ENCODE results near the gene POLE2.
A peak's percentile ranks its signal among the peaks of the same experiment; 100 is the strongest.
"Not testable (repeated sequence)": the region's sequence is repeated elsewhere in the genome, so short reads cannot be mapped to it uniquely, and the experiment has no call there.

The POLE2 gene, protein sequence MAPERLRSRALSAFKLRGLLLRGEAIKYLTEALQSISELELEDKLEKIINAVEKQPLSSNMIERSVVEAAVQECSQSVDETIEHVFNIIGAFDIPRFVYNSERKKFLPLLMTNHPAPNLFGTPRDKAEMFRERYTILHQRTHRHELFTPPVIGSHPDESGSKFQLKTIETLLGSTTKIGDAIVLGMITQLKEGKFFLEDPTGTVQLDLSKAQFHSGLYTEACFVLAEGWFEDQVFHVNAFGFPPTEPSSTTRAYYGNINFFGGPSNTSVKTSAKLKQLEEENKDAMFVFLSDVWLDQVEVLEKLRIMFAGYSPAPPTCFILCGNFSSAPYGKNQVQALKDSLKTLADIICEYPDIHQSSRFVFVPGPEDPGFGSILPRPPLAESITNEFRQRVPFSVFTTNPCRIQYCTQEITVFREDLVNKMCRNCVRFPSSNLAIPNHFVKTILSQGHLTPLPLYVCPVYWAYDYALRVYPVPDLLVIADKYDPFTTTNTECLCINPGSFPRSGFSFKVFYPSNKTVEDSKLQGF

DNA sequence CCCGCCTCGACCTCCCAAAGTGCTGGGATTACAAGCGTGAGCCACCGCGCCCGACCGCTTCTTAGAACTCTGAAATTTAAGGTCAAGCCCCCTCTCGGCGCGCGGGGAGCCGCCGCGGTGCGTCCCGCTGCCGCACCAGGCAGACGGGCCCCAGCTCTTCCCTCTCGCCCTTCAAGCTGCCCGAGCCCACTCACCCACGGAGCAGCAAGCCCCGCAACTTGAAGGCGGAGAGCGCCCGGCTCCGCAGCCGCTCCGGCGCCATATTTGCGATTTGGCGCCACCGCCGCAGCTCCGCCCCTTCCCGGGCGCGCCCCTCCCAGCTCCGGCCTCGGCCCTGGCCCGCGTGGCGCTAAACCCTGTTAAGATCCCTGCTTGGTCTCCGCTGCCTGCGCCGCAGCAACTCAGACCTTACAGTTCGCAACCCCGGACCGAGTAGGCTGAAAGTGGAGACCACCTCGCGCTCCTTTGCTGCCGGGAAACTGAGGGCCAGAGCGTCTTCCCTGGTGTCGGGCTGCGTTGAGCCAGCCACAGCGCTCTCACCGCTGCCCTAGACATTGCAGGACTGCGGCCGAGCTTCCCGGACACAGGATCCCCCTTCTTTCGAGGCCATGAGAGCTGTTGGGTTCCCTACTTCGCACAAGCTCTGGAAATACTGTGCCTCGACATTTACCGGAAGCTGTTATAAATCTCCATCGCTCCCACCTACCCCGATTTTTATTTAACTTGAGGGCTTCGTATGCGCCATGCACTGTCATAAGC is at the start of gene POLE2:
POLE2 (minus strand) TSS at position 273 of the 759 bp plus-strand sequence; CDS start at position 262, 11 bp downstream.
- peak; percentile 89 for DNase-seq (ENCODE audit: low spot score)

DNA sequence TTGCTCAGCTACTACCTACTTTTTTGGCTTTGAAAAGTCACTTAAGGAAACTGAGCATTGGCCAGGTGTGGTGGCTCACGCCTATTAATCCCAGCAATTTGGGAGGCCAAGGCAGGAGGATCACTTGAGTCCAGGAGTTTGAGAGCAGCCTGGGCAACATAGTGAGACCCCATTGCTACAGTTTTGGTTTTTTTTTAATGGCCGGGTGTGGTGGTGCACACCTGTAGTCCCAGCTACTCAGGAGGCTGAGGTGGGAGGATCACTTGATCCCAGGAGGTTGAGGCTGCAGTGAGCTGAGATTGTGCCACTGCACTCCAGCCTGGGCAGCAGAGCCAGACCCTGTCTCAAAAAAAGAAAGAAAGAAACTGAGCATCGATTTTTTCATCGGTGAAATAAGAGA is 47.7 kb upstream of the POLE2 start:
- not testable (repeated sequence) for DNase-seq (ENCODE audit: low spot score)

DNA sequence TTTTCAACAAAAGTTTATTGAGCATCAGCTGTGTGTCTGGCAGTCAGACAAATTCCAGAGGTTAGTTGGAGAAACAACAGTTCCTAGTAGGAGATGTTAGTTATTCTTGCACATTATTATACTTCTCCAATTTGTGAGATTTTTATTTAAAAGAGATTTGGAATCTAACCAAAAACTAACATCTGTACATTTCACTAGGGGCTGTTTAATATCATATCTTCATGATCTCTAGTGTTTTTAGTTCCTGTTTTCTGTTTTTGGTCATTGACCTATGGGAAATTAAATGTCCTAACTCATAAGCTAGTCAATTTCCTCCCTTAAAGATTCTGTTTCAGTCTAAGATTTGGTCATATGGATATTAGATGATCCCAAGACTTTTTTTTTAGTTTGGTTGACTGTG is 45.8 kb upstream of the POLE2 start:
- DNase-seq (ENCODE audit: low spot score) = no peak

DNA sequence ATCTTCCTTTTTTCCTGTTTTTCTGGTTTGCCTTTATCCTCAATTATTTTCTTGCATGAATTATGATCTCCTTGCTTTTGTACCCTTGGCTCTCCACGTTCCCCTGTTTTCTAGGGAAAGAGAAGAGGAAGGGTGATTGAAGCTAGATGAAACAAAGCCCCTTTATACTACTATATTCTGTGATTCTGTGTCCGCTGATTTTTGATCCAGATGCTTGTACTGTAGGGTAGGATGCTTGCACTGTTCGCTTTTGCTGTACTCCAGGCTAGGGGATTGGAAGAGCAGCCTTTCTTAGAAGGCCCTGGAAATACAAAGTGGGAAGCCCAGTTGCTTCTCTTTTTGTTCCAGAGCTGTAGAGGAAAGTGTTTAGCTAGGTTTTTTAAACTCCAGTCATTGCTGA is 44.9 kb upstream of the POLE2 start:
- DNase-seq (ENCODE audit: low spot score) = no peak

DNA sequence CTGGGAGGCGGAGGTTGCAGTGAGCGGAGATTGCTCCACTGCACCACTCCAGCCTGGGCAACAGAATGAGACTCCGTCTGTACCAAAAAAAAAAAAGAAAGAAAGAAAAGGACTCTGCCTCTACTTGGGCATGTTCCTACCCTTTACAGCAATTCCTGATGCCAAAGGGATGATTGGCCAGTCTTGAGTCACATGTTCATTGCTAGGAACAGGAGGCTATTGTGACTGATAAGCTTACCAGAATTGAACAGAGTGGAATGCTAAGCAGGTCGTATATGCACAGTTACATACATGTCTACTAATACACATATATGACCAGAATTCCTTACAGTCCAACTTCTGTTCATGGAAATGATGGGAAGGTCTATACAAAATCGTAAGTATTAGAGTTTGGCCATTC is 39.2 kb upstream of the POLE2 start:
- no peak for DNase-seq (ENCODE audit: low spot score)

DNA sequence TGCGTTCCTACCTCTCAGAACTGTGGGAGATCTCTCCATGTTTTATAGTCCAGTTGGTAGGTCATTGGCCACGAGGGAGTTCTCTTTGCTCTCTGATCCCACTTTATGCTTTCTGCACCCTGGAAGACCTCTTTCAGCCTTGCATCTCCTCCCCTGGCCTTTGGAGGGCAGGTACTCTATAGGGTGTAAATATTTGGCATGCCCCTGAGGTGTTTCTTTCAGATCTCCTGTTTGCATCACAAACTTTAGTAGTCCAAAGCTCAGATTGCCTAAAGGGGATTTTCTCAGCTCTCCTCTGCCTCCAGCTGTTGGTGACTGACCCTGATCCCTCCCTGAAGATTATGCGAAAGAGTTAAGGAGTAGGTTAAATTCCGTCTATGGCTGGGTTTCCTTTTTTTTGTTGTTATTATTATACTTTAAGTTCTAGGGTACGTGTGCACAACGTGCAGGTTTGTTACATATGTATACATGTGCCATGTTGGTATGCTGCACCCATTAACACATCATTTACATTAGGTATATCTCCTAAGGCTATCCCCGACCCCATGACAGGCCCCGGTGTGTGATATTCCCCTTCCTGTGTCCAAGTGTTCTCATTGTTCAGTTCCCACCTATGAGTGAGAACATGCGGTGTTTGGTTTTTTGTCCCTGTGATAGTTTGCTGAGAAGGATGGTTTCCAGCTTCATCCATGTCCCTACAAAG is 33.9 kb upstream of the POLE2 start:
- DNase-seq (ENCODE audit: low spot score) = not testable (repeated sequence)

DNA sequence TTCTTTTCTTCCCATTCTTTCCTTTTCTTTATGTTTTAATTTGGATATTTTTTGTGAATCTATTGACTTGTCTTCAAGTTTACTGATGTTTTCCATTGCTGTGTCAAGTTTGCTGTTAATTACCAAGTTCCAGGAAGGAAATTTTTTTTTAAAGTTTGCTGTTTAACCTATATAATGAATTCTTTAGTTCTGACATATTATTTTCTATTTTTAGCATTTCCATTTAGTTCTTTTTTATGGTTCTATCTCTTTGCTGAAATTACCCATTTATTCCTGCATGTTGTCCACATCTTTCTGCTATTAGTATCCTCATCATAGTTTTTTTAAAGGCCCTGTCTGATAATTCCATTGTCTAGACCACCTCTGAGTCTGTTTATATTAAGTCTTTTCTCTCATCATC is 32.7 kb upstream of the POLE2 start:
- DNase-seq (ENCODE audit: low spot score) = no peak

DNA sequence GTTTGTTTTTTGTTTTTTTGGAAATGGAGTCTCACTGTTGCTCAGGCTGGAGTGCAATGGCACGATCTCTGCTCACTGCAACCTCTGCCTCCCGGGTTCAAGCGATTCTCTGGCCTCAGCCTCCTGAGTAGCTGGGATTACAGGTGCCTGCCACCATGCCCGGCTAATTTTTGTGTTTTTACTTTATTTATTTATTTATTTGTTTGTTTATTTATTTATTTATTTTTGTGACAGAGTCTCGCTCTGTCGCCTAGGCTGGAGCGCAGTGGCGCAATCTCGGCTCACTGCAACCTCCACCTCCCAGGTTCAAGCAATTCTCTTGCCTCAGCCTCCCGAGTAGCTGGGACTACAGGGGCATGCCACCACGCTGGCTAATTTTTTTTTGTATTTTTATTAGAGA is 23.0 kb upstream of the POLE2 start:
- not testable (repeated sequence) for DNase-seq (ENCODE audit: low spot score)

DNA sequence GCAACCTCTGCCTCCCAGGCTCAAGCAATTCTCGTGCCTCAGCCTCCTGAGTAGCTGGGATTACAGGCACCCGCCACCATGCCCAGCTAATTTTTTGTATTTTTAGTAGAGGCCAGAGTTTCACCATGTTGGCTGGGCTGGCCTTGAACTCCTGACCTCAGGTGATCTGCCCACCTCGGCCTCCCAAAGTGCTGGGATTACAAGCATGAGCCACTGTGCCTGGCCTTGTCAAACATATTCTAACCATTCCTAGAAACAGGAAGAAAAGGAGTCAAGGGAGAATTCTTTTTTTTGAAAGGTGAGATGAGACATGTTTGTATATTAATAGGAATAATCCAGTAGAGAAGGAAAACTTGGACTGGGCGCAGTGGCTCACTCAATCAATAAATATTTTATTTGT is 16.5 kb upstream of the POLE2 start:
- DNase-seq (ENCODE audit: low spot score) = not testable (repeated sequence)

DNA sequence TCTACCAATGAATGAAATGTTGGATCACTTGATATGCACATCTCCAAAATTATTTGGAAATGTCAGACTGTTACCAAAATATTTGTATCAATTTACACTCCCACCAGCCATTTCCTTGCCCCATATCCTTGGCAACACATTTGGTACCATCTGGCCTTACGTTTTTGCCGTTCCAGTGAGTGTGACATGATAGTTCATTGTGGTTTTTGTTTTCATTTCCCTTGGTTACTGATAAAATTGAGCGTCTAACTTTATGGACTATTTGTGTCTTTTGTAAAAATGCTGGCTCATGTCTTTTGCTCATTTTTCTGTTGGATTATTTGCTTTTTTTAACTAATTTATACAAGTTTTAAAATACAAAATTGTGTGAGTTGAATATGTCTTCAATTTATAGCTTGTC is 16.0 kb upstream of the POLE2 start:
- DNase-seq (ENCODE audit: low spot score) = no peak

DNA sequence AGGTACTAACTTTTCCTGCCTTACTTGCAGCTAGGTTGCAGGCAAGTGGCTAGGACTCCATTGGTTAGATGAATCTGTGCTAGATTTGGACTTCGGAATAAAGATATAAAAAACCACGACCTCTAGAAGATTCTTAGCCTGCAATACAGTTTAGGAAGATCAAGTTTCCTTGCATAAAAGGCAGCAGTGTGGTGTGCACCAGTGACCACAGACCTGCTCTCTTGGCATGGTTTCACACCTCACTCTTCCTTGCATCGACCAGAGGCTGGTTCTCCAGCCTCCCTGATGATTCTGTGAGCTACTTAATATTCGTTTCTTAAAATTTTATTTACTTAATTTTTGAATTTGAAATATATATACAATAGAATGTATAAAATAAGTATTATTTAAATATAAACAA is 14.7 kb upstream of the POLE2 start:
- no peak for DNase-seq (ENCODE audit: low spot score)

DNA sequence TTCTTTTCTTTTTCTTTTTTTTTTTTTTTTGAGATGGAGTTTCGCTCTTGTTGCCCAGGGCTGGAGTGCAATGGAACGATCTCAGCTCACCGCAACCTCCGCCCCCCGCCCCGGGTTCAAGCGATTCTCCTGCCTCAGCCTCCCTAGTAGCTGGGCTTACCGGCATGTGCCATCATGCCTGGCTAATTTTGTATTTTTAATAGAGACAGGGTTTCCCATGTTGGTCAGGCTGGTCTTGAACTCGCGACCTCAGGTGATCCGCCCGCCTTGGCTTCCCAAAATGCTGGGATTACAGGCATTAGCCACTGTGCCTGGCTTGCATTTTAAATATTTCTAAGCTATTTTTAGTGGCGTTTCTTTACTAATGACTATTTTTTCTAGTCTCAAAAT is 5.7 kb upstream of the POLE2 start:
- DNase-seq (ENCODE audit: low spot score) = not testable (repeated sequence)

DNA sequence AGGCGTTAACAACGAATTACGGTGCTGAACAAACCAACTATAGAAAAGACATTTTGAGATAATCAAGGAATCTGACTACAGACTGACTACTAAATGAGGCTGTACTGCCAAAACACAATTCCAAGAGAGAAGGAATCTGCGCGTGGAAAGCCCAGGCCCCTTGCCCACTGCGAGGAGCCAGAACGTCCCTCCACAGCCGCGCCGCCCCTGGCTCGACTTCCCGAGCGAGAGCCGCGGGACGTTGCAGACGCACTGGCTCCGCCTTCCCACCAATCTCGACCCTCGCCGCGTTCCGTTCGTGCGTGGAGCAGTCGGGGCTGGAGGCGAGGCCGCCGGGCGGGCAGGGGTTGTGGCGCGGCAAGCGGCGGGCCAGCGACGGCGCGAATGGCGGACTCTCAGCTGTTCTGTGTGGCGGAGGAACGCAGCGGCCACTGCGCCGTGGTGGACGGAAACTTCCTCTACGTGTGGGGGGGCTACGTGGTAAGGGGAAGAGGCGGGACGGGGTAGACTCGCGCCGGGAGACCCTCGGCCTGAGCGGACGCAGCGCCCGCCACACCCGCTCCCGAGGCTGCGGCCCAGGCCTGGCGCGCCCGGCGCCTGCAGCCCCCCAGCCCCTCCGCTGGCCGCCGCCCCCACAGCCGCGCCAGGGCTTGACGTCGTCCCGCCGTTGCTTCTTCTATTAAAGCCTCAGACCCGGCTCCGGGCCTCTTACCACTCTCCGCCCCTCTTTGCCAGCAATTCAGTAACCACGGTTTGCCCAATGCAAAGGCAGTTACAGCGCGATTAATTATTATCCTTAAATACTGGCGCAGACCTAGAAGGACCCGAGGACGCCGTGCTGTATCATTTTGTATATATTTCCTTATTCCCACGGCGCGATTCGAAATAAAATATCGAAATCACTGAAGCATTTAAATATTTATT is 5.1 kb upstream of the POLE2 start, which contains the start of gene KLHDC1:
KLHDC1 (plus strand) TSS at position 310 of the 924 bp plus-strand sequence; CDS start at position 385, 75 bp downstream.
- DNase-seq (ENCODE audit: low spot score) = peak; percentile 80

DNA sequence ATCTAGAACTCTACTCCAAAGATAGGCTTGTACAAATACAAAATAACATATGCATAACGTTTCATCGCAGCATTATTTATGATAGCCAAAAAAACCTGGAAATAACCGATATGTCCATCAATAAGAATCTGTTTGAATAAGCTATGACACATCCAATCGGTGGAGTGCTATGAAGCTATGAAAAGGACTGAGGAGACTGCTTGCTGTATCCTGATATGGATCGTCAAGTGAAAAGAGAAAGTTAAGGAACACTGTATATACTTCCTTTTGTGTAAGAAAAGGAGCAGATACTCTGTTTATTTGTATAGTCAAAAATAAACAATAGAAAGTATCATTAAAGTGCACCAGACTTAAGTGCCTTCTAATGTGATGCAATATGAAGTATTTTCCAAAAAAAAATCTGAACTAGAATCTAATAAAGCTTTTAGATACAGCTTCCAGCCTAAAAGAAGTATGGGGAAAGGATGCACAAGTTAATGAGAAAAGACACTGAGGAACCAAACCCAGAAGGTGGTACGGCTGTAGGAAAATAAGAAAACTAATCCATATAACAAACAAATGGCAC is 4.3 kb upstream of the POLE2 start:
- DNase-seq (ENCODE audit: low spot score) = no peak

DNA sequence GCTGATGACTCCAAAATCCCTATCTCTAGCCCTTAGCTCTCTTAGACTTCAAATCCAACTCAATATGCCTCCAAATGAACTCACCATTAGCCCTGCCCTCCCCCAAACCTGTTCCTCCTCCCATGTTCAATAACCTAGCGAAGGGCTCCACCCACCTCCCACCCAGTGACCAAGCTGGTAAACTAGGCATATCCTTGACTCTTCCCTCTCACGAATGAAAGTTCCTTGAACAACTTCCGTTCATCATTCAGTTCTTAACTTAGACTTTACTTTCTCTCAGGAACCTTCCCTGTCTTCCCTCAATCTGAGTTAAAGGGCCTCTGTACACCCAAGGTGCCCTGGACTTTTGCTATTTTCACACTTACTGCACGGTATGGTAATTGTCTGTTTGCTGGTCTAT is 3.0 kb upstream of the POLE2 start:
- no peak for DNase-seq (ENCODE audit: low spot score)

DNA sequence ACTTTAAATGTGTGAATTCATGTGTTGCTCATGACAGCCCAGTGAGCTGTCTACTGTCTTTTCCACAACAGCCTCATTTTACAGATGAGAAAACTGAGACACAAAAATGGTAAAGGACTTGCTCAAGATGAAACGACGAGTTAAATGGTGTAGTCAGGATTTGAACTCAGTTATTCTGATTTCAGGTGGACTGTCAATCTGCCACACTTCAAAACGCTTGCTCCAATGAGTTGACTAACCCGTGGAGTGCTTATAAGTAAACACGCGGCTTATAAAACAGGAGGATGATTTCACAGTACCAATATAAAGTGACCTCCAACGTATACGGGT is 652 bp upstream of the POLE2 start:
- no peak for DNase-seq (ENCODE audit: low spot score)

DNA sequence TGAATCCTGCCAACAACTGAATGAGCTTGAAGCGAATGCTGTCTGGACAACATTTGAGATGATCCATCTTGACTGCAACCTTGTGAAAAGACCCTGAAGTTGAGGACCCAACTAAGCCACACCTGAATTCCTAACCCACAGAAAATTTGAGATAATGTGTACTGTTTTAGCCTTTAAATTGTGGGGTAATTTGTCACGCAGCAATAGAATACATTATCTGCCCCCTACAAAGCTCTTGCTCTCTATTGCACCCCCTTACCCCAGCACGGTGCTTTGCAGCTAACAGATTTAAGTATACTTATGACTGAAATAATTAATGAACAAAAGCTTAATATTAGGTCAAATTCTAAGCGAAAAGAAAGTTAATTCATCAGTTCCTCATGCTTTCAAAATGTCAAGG is 1.6 kb downstream of the POLE2 start:
- DNase-seq (ENCODE audit: low spot score) = no peak

DNA sequence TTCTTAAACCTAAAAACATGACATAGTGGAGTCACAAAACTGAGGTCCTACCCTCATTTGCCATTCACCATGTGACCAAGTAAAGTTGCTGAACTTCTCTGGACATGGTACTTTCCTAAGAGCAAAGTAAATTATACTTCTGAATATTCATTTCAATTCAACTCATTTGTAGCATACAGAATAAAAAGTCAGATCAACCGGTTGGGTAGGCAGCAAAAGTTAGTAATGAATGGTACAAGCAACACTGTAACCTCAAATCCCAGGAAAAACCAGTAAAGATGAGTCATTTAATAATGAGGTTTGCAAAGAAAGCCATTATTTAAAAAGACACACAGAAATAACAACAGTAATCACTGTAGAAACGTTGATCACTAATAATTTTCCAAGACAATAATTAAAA is 8.7 kb downstream of the POLE2 start:
- no peak for DNase-seq (ENCODE audit: low spot score)

DNA sequence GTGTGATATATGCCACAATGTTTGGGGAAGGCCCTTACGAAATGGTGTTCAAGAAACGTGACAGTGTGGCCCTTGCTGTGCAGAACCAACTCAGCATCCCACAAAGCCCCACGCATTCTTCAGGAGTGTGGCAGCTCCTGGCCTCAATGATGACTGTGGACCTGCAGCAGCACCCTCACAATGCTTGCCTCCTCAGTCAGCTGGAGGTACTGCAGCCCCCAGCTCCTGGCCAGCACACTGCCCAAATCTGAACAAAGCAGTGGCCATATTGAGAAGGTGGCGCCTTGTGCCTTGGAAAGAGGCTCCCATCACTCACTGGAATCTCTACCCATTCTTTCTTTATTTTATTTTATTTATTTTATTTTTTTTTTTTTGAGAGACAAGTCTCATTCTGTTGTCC is 10.4 kb downstream of the POLE2 start:
- no peak for DNase-seq (ENCODE audit: low spot score)

DNA sequence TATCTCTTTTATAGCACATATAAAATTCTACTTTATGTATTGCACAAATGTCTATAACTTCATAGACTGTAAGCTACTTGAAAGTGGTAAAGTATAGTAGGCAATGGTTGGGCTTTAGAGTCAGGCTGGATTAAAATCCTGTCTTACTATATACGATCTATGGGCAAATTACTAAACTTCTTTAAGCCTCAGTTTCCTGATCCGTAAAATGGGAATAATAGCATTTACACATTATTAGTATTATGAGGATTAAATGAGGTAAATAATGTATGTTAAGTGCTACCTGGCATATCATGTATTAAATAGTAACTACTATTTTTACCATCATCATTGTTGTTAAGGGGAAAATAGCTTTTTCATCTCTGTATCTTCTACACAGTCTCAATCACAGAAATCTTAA is 14.4 kb downstream of the POLE2 start:
- DNase-seq (ENCODE audit: low spot score) = no peak

DNA sequence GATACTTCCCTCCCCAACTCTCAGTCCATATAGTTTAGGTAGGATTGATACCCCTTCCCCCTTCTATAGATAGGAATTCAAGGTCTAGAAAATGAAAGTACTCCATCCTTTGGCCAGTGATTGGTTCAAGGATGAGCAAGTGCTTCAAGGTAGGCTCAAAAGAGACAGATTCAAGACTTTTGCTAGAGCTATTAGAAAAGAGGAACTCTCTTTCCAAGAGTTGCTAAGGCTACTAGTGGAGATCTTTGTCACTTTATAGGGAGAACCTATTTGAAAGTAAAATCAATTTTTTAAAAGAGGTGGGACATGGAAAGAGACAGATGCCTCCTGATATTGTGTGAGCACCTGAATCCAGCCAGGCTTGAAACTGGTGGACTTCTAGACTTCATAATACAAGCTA is 17.5 kb downstream of the POLE2 start:
- no peak for DNase-seq (ENCODE audit: low spot score)
